ENCODE data around the gene ACTA2. TPM values are rescaled to one million over a fixed set of nuclear protein-coding genes. Genes with fewer than 3 reads are reported as not detected.

ACTA2 gene
- total RNA-seq, 4 donors from 2014 or later, result 6,391 to 8,723 (median 8,539) TPM

DNA sequence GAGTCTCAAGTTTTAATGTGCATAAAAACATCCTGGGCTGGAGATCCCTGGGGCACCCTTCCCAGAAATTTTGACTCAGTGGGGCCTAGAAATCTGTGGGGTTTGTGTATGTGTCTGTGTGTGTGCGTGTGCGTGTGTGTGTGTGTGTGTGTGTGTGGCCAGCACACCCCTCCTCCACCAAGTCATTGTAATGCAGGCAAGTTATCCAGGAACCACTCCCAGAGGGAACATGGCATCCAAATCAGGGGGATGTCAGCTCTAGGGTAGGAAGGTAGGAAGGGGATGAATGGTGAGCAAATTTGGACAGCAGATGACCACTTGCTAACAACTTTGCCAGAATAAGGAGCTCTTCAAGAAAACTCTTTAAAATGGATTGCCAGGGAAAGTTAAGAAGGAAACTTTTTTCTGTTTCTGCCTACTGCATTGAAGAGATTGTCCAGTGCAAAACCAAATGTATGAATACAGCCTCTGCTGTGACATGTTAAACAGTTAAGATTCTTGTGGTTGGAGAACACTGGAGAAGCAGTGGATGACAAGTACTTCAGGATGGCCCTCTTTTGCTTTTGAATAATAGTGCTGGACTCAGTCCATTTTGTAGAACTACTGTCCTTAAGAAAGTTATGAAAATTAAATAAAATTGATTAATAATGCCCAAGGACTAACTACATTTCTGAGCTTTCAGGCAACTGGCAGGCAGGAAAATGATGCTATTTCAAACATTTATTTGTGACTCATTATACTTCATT, 60.2 kb downstream of the ACTA2 start:
- H3K4me3 ChIP-seq, result no peak overlapping the region
- no peak for TF ChIP-seq POLR2AphosphoS5 (IDR thresholded peaks at IDR 0.05)
- TF ChIP-seq, protein P1, sequence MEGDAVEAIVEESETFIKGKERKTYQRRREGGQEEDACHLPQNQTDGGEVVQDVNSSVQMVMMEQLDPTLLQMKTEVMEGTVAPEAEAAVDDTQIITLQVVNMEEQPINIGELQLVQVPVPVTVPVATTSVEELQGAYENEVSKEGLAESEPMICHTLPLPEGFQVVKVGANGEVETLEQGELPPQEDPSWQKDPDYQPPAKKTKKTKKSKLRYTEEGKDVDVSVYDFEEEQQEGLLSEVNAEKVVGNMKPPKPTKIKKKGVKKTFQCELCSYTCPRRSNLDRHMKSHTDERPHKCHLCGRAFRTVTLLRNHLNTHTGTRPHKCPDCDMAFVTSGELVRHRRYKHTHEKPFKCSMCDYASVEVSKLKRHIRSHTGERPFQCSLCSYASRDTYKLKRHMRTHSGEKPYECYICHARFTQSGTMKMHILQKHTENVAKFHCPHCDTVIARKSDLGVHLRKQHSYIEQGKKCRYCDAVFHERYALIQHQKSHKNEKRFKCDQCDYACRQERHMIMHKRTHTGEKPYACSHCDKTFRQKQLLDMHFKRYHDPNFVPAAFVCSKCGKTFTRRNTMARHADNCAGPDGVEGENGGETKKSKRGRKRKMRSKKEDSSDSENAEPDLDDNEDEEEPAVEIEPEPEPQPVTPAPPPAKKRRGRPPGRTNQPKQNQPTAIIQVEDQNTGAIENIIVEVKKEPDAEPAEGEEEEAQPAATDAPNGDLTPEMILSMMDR (IDR thresholded peaks at IDR 0.05), result no peak
- TF ChIP-seq EP300 (IDR thresholded peaks at IDR 0.05), result no peak
- no peak for TF ChIP-seq POLR2A (IDR thresholded peaks at IDR 0.05; ENCODE audit: low read depth)
- H3K9me3 ChIP-seq, result no peaks in the 10 kb centered on the region
- H3K27ac ChIP-seq (replicated peaks in 1 of 4), result peak overlapping the region in 2 of 4 donors; percentile 0 to 19
- peaks cover 11 to 38% (median 25%) of the 10 kb centered on the region in 4 donors for H3K4me1 ChIP-seq
- H3K27me3 ChIP-seq, result no peaks in the 10 kb centered on the region
- DNase-seq (ENCODE audit: extremely low spot score), result no peak
- 57% methylated on average over 2 of the region's 2 CpGs for WGBS
- intact Hi-C loops (cut with DNase I), result no loop called here
- H3K36me3 ChIP-seq, result no peaks in the 10 kb centered on the region

DNA sequence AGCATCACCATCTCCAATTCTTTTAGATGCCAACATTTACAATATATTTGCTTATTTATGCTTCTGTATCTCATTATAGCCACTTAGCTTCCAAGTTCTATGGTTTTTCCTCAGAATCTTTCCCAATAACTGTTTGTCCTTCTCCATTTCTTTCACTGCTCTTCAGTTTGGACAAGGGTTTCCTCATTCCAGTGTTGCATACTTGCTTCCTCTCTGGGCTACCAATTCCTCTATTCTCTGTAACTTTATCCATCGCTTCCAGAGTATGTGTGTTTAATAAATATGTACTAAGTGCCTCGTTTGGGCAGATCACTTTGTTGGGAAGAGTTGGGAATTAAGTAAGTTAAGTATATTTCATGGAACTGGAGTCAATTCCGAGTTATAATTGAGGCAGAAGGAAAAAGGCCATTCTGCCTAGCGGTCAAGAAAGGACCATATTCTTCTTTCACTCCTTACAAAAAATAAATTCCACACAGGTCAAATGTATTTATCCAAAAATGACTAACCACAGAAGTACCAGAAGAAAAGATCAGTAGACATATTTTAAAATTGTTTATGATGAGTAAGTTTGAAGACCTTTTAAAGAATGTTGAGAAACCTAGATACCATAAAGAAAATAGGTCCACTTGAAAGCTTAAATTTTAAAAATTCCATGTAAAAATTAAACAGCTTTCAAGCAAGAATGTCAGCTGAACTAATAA, 61.7 kb downstream of the ACTA2 start:
- H3K36me3 ChIP-seq, result no peaks in the 10 kb centered on the region
- whole genome bisulfite sequencing, result 91% methylated on average over 4 of the region's 4 CpGs
- H3K27me3 ChIP-seq, result no peaks in the 10 kb centered on the region
- no peaks in the 10 kb centered on the region for H3K9me3 ChIP-seq
- DNase-seq (ENCODE audit: extremely low spot score), result no peak
- intact Hi-C loops (cut with DNase I), result no loop called here
- TF ChIP-seq POLR2A (IDR thresholded peaks at IDR 0.05; ENCODE audit: low read depth) (no peak), EP300 (IDR thresholded peaks at IDR 0.05) (no peak), POLR2AphosphoS5 (IDR thresholded peaks at IDR 0.05) (no peak)
- TF ChIP-seq, protein P1 (IDR thresholded peaks at IDR 0.05), result no peak
- H3K4me1 ChIP-seq, result peaks cover 2 to 25% (median 13%) of the 10 kb centered on the region in 4 donors
- no peak overlapping the region for H3K4me3 ChIP-seq
- H3K27ac ChIP-seq (replicated peaks in 1 of 4), result no peak overlapping the region

DNA sequence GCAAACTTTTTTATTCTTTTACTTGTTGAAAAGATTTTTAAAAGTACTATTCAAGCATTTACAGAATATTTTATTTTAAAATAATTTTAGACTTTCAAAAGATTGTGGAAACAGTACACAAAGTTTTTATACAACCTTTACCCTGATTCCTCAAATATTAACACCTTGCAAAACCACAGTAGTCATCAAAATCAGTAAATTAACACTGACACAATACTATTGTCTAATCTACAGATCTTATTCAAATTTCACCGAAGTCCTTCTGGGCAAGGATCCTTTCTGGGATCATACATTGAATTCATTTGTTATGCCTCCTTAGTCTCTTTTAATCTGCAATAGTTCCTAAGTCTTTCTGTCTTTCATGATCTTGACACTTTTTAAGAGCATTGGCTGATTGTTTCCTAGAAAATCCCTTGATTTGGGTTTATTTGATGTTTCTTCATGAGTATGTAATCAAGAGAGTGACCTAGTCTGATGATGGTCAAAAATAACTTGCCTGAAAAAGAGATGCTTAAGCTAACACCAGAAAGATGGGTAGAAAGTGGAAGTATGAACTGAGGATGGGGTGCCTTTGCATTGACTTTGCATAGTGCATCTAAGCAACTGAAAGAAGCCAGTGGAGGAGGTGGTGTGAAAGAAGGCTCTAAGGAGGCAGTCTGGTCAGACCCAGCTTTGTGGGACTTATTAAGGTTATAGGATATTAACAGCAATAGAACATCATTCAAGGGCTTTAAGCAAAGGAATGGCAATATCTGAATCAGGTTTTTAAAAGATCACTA, 62.8 kb downstream of the ACTA2 start:
- H3K9me3 ChIP-seq, result no peaks in the 10 kb centered on the region
- peaks cover 2 to 21% (median 13%) of the 10 kb centered on the region in 4 donors for H3K4me1 ChIP-seq
- no peak overlapping the region for H3K4me3 ChIP-seq
- TF ChIP-seq EP300 (IDR thresholded peaks at IDR 0.05) (no peak), POLR2A (IDR thresholded peaks at IDR 0.05; ENCODE audit: low read depth) (no peak), POLR2AphosphoS5 (IDR thresholded peaks at IDR 0.05) (no peak)
- TF ChIP-seq, protein P1 (IDR thresholded peaks at IDR 0.05), result no peak
- WGBS, result 97% methylated on average over 1 of the region's 1 CpG
- no peaks in the 10 kb centered on the region for H3K36me3 ChIP-seq
- DNase-seq (ENCODE audit: extremely low spot score), result no peak
- no peak overlapping the region for H3K27ac ChIP-seq (replicated peaks in 1 of 4)
- intact Hi-C loops (cut with DNase I), result no loop called here
- H3K27me3 ChIP-seq, result no peaks in the 10 kb centered on the region

DNA sequence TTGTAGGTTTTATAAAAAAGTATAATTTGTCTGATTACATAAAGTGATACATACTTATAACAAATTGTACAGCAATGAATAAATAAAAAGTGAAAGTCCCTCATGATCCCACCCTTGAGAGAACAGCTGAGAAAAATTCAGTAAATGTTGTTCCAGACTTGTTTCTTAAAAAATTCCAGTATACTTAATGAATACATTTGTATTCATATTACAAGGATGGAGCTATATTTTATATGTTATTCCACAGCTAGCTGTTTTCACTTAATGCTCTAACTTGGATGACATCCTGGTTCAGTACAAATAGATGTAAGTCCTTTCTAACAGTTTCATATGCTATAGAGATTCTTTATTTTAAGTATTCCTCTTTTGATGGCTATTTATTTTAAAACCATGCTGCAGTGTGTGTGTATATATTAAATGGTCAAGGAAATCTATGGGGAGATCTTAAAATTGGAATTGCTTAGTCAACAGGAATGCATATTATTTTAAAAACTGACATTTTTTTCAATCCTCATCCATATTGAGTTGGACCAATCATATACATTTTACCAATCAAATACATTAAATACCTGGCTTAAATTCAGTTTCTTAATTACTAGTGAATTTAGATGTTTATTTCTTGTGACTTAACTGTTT, 63.6 kb downstream of the ACTA2 start:
- H3K27ac ChIP-seq (replicated peaks in 1 of 4), result no peak overlapping the region
- intact Hi-C loops (cut with DNase I), result no loop called here
- no peaks in the 10 kb centered on the region for H3K36me3 ChIP-seq

More for the DNA sequence above, 63.6 kb downstream of the ACTA2 start:
- H3K4me3 ChIP-seq, result no peak overlapping the region
- H3K27me3 ChIP-seq, result no peaks in the 10 kb centered on the region
- no peaks in the 10 kb centered on the region for H3K9me3 ChIP-seq
- no peak for TF ChIP-seq EP300 (IDR thresholded peaks at IDR 0.05)
- no peak for TF ChIP-seq POLR2A (IDR thresholded peaks at IDR 0.05; ENCODE audit: low read depth)
- TF ChIP-seq POLR2AphosphoS5 (IDR thresholded peaks at IDR 0.05), result no peak
- TF ChIP-seq, protein P1 (IDR thresholded peaks at IDR 0.05), result no peak
- no peak for DNase-seq (ENCODE audit: extremely low spot score)
- peaks cover 2 to 24% (median 15%) of the 10 kb centered on the region in 4 donors for H3K4me1 ChIP-seq

All from esophagus muscularis mucosa (tissue), 4 donors.